Measurements from ENCODE around the gene SPC25.

DNA sequence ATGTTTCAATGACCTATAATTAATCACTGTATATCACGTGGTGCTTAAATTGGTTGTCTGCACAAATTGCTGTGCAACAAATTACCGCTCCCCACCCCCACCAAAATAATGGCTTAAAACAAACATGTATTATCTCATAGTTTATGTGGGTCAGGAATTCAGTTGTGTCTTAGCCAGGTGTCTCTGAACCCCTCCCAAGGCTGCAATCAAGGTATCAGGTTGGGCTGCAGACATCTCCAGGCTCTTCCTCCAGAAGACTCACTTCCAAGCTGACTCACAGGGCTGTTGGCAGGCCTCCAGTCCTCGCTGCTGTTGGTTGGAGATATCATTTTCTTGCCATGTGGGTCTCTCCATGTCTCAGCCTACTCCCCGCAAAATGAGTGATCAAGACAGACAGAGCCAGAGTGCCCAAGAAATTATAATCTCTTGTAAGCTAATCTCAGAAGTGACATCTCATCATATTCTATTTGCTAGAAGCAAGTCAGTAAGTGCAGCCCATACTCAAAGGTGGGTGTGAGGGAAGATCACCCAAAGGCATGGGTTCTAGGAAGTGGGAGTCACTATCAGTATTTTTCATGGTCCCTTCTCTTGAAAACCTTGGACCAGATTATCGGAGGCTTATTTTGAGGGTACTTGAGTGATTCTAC, 38.4 kb downstream of the SPC25 start:
- no peak for TF ChIP-seq SKI (IDR thresholded peaks at IDR 0.05; ENCODE audit: partially characterized antibody)
- TF ChIP-seq, protein P1, sequence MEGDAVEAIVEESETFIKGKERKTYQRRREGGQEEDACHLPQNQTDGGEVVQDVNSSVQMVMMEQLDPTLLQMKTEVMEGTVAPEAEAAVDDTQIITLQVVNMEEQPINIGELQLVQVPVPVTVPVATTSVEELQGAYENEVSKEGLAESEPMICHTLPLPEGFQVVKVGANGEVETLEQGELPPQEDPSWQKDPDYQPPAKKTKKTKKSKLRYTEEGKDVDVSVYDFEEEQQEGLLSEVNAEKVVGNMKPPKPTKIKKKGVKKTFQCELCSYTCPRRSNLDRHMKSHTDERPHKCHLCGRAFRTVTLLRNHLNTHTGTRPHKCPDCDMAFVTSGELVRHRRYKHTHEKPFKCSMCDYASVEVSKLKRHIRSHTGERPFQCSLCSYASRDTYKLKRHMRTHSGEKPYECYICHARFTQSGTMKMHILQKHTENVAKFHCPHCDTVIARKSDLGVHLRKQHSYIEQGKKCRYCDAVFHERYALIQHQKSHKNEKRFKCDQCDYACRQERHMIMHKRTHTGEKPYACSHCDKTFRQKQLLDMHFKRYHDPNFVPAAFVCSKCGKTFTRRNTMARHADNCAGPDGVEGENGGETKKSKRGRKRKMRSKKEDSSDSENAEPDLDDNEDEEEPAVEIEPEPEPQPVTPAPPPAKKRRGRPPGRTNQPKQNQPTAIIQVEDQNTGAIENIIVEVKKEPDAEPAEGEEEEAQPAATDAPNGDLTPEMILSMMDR (CRISPR knock-in tag; IDR thresholded peaks at IDR 0.05) = no peak

Data from HepG2 (cell line).